CD4-positive, CD25-positive, alpha-beta regulatory T cell (primary cell): ENCODE measurements around the gene TAS2R31. TPM values are rescaled to one million over a fixed set of nuclear protein-coding genes. Genes with fewer than 3 reads are reported as not detected.

Experiments used
- ATAC-seq, 2 donors: fragments of 150-1000 bp; cut with Tn5 transposase; one replicate each; pipeline ENCODE4 v1.10.0; 2021; ENCODE audit warnings: low read depth in 2 of 2, moderate number of reproducible peaks in 2 of 2, moderate library complexity in 1 of 2
- DNase-seq, 3 donors: peaks; one replicate each; pipeline versions ENCODE4 v3.0.0 to v3.0.0-alpha.2; 2012 to 2022; ENCODE audit warnings: mixed read lengths in 1 of 3
- H3K27ac ChIP-seq: one replicate; pipeline ENCODE4 v1.7.0; 2013; ENCODE audit warnings: mild to moderate bottlenecking, low read length; ENCODE audit not compliant: insufficient read depth, poor library complexity, severe bottlenecking
- H3K27me3 ChIP-seq: one replicate; pipeline ENCODE4 v1.7.0; 2013; ENCODE audit warnings: low read length; ENCODE audit not compliant: control insufficient read depth, insufficient read depth
- H3K36me3 ChIP-seq: one replicate; pipeline ENCODE4 v1.7.0; 2013; ENCODE audit warnings: mild to moderate bottlenecking, low read length, moderate library complexity; ENCODE audit not compliant: control insufficient read depth, insufficient read depth
- H3K4me1 ChIP-seq: 2 replicates; pipeline ENCODE4 v1.7.0; 2013; ENCODE audit warnings: mild to moderate bottlenecking, low read length; ENCODE audit not compliant: insufficient read depth, control insufficient read depth, poor library complexity, severe bottlenecking
- H3K4me3 ChIP-seq: one replicate; pipeline ENCODE4 v1.7.0; 2013; ENCODE audit warnings: low read depth, mild to moderate bottlenecking, low read length, moderate library complexity
- H3K9me3 ChIP-seq, 2 experiments: 1 replicate in 1 of 2; 2 replicates in 1 of 2; pipeline ENCODE4 v1.7.0; 2013; ENCODE audit warnings: low read length in 2 of 2, mild to moderate bottlenecking in 1 of 2, moderate library complexity in 1 of 2; ENCODE audit not compliant: control insufficient read depth in 2 of 2
- H3K27ac Mint-ChIP-seq, 3 donors: one replicate each; pipeline ENCODE4 v1.8.0; 2020 to 2022; ENCODE audit warnings: mild to moderate bottlenecking in 3 of 3, mixed read lengths in 3 of 3, moderate library complexity in 2 of 3
- H3K27me3 Mint-ChIP-seq: one replicate; pipeline ENCODE4 v1.8.0; 2022; ENCODE audit warnings: mild to moderate bottlenecking, mixed read lengths
- H3K36me3 Mint-ChIP-seq: one replicate; pipeline ENCODE4 v1.8.0; 2020; ENCODE audit warnings: mixed read lengths
- H3K4me1 Mint-ChIP-seq, 4 donors: one replicate each; pipeline ENCODE4 v1.8.0; 2020 to 2022; ENCODE audit warnings: mixed read lengths in 4 of 4, mild to moderate bottlenecking in 1 of 4
- H3K4me3 Mint-ChIP-seq, 4 donors: one replicate each; pipeline ENCODE4 v1.8.0; 2020 to 2022; ENCODE audit warnings: mild to moderate bottlenecking in 4 of 4, mixed read lengths in 4 of 4, moderate library complexity in 3 of 4
- H3K9me3 Mint-ChIP-seq, 7 donors: one replicate each; pipeline ENCODE4 v1.8.0; 2020 to 2022; ENCODE audit warnings: mixed read lengths in 7 of 7, mild to moderate bottlenecking in 3 of 7, moderate library complexity in 2 of 7
- polyA plus RNA-seq, 4 donors: library from polyadenylated mRNA; unstranded; fragments of 300-500 nt; fragmentation: Illumina TruSeq; gene quantifications; one replicate each; pipeline ENCODE4 v1.2.3, GENCODE V29; 2021
- total RNA-seq: library from RNA; stranded (reverse); gene quantifications from one replicate; pipeline ENCODE4 v1.2.3, GENCODE V29; 2022

TAS2R31 gene
- total and polyA plus RNA-seq, 5 donors from 2014 or later, result 0.17 to 4.2 (median 0.52) TPM; not detected in 1

DNA sequence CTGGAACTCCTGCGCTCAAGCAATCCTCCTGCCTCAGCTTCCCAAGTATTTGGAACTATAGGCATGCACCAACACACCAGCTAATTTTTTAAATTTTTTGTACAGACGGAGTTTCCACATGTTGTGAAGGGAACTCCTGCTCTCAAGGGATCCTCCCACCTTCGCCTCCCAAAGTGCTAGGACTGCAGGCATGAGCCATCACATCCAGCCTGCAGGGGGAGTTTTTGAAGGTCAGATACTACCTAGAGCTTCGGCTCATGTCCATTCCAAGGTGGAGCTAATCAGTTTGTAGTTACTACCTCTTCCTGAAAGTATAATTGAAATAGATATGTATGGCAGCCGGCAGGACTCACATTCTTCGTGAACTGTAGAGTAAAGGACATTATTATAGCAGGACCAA, 5.1 kb downstream of the TAS2R31 start:
- no peak for DNase-seq
- Histone ChIP-seq H3K27ac (no peak overlapping the region), H3K4me3 (no peak overlapping the region), H3K27me3 (no peaks in the 10 kb centered on the region), H3K36me3 (peaks cover 10% of the 10 kb centered on the region), H3K4me1 (no peaks in the 10 kb centered on the region), H3K9me3 (no peaks in the 10 kb centered on the region)
- H3K4me1 Mint-ChIP-seq, result peaks cover 0 to 16% (median 8%) of the 10 kb centered on the region in 4 donors
- peaks cover 4% of the 10 kb centered on the region for H3K27me3 Mint-ChIP-seq
- H3K4me3 Mint-ChIP-seq, result no peak overlapping the region
- H3K36me3 Mint-ChIP-seq, result peaks cover 44% of the 10 kb centered on the region
- peaks cover 0 to 8% (median 2%) of the 10 kb centered on the region in 7 donors for H3K9me3 Mint-ChIP-seq
- no peak overlapping the region for H3K27ac Mint-ChIP-seq
- no peak for ATAC-seq

DNA sequence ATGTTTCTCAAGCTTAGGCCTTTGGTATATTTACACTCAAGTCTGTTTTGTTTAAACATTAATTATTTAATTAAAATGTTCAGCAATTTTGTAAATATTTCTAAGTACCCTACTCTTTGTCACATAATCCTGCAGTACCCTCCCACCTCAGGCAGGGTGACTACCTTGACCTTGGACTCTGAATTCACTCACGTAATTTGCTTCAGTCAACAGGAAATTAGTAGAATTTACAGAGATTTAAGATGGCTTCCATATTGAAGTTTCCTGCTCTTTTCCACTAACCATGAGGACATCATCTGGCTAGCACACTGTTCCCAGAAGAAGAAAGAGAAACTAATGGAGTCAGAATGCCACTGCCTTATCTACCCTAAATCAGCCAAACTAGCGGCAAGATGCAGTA, 7.8 kb downstream of the TAS2R31 start:
- H3K4me3 Mint-ChIP-seq, result no peak overlapping the region
- H3K9me3 Mint-ChIP-seq, result peaks cover 0 to 8% (median 2%) of the 10 kb centered on the region in 7 donors
- H3K27me3 Mint-ChIP-seq, result peaks cover 4% of the 10 kb centered on the region
- Histone ChIP-seq H3K27me3 (no peaks in the 10 kb centered on the region), H3K4me1 (no peaks in the 10 kb centered on the region), H3K9me3 (no peaks in the 10 kb centered on the region), H3K27ac (no peak overlapping the region), H3K4me3 (no peak overlapping the region), H3K36me3 (peaks cover 5% of the 10 kb centered on the region)
- no peak overlapping the region for H3K27ac Mint-ChIP-seq
- DNase-seq, result no peak
- ATAC-seq, result no peak
- H3K36me3 Mint-ChIP-seq, result peaks cover 35% of the 10 kb centered on the region
- peaks cover 4 to 17% (median 9%) of the 10 kb centered on the region in 4 donors for H3K4me1 Mint-ChIP-seq

DNA sequence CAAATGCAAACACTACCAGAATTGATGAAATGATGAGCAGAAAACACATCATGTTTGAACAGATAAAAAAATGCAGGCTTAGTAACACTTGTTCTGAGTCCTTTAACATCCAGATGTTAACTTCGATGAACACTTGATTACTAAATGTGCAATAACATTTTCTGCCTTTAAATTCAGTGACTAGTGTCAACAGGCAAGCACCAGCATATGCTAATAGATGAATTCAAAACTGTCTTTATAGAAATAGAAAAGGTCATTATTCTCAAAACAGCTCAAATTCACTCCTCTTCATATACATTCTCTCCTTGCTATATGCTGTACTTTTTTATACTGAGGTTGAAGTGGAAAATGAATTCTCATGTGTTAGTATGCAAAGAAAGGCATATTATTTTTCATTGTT, 8.7 kb downstream of the TAS2R31 start, which contains the start of gene TAS2R19:
Gene TAS2R19, minus strand, starts transcription at position 101 of the 400 bp plus-strand sequence. Its CDS starts 49 bp downstream, at position 52.
- H3K36me3 ChIP-seq, result peaks cover 2% of the 10 kb centered on the region
- DNase-seq, result no peak
- no peak within 1 kb of the TSS for H3K27ac ChIP-seq
- ATAC-seq, result no peak
- peaks cover 0 to 8% (median 2%) of the 10 kb centered on the region in 7 donors for H3K9me3 Mint-ChIP-seq
- H3K27me3 ChIP-seq, result no peaks in the 10 kb centered on the region
- no peak within 1 kb of the TSS for H3K4me3 ChIP-seq
- H3K4me3 Mint-ChIP-seq, result no peak within 1 kb of the TSS
- H3K36me3 Mint-ChIP-seq, result peaks cover 30% of the 10 kb centered on the region
- peaks cover 4% of the 10 kb centered on the region for H3K27me3 Mint-ChIP-seq
- peaks cover 4 to 17% (median 9%) of the 10 kb centered on the region in 4 donors for H3K4me1 Mint-ChIP-seq
- no peaks in the 10 kb centered on the region for H3K9me3 ChIP-seq
- no peaks in the 10 kb centered on the region for H3K4me1 ChIP-seq
- H3K27ac Mint-ChIP-seq, result no peak within 1 kb of the TSS

DNA sequence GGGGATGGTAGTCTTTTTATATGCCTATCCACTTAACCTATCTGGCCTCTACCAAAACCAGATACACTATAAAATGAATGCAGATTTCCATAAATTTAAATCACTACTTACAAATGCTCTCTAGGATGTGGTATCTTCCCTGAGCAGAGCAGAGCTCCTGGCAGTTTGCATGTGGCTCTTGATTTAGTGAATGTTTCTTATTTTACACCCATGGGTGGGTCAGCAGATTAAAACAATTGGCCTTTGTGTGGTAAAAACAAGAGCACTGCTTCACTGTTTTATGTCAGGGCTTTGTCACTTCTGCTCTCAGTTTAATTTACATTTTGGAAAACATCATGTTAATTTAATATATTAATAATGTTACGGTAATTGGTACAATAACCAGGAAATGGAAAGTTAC, 14.3 kb downstream of the TAS2R31 start:
- no peaks in the 10 kb centered on the region for H3K27me3 ChIP-seq
- no peaks in the 10 kb centered on the region for H3K27me3 Mint-ChIP-seq
- no peaks in the 10 kb centered on the region for H3K4me1 ChIP-seq
- H3K36me3 ChIP-seq, result peaks cover 3% of the 10 kb centered on the region
- no peak overlapping the region for H3K4me3 Mint-ChIP-seq
- no peaks in the 10 kb centered on the region for H3K9me3 ChIP-seq
- no peak for ATAC-seq
- peaks cover 0 to 1% (median 0%) of the 10 kb centered on the region in 7 donors for H3K9me3 Mint-ChIP-seq
- H3K27ac Mint-ChIP-seq, result no peak overlapping the region
- peaks cover 23% of the 10 kb centered on the region for H3K36me3 Mint-ChIP-seq
- no peak overlapping the region for H3K27ac ChIP-seq
- H3K4me3 ChIP-seq, result no peak overlapping the region
- no peak for DNase-seq
- H3K4me1 Mint-ChIP-seq, result peaks cover 4 to 16% (median 11%) of the 10 kb centered on the region in 4 donors

DNA sequence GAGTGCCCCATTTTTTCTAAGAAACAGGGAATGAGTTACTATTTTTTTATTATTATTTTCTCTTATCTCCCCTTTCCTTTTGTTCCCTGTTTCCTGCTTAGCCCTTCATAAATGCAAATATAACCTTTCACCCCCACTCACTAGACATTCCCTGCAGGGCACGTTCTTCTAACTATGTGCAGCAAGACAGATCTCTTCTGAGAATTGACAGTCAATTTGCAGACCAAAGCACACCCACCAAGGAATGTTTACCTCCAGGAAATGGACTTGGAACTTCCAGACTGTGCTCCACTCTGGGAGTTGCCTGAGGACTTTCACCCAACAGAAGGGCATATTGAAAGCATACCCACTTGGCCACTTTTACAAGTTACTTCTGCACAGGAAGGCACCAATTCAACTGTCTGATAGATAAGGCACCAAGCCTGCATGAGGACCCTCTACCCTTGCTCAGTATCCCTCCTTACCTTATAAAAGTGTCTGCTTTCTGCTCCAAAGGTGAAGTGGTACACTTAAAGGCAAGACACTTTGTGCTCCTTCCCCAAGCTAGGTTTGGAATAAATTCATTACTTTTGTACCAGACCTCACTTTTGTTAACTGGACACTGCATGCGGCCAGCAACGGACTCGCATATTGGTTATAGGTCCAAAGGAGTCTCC, 15.3 kb downstream of the TAS2R31 start:
- ATAC-seq (no peak), DNase-seq (no peak)
- Mint-ChIP-seq H3K36me3 (peaks cover 21% of the 10 kb centered on the region), H3K4me3 (no peak overlapping the region), H3K27ac (no peak overlapping the region), H3K9me3 (peaks cover 0 to 1% (median 0%) of the 10 kb centered on the region in 7 donors), H3K27me3 (no peaks in the 10 kb centered on the region), H3K4me1 (peaks cover 4 to 15% (median 8%) of the 10 kb centered on the region in 4 donors)
- Histone ChIP-seq H3K4me1 (no peaks in the 10 kb centered on the region), H3K4me3 (no peak overlapping the region), H3K27me3 (no peaks in the 10 kb centered on the region), H3K36me3 (peaks cover 3% of the 10 kb centered on the region), H3K9me3 (no peaks in the 10 kb centered on the region), H3K27ac (no peak overlapping the region)

DNA sequence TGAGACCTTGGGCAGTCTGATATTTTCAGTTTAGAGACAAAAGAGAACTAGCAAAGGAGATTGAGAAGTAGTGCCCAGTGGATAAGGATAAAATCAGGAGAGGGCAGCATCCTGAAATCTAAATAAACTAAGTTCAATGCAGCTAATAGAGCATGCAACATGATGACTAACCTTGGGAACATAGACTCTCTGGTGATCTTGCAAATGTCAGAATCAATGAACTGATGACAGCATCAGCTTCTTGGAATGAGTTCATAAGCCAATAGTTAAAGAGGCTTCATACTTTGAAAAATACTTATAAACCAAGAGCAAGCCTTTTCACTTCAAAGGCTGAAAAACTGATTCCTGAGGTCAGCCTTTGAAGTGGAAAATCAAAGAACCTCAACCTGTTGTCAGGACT, 17.0 kb downstream of the TAS2R31 start:
- peaks cover 21% of the 10 kb centered on the region for H3K36me3 Mint-ChIP-seq
- H3K4me1 Mint-ChIP-seq, result peaks cover 0 to 7% (median 6%) of the 10 kb centered on the region in 4 donors
- no peak for ATAC-seq

DNA sequence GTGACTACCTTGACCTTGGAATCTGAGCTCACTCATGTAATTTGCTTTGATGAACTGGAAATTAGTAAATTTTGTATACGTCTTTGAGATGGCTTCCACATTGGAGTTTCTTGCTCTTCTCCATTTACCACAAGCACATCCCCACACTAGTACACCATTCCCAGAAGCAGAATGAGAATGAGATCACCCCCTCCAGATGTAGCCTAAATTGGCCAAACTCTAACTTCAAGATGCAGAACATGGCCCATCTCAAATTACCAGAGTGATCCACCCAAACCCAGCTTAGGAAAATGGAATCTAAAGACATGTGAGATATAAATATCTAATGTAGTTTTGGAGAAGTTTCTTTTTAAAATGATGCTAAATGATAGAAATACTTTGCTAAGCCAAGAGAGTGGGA, 23.6 kb downstream of the TAS2R31 start:
- Histone ChIP-seq H3K27me3 (no peaks in the 10 kb centered on the region), H3K27ac (no peak overlapping the region), H3K4me1 (no peaks in the 10 kb centered on the region), H3K9me3 (no peaks in the 10 kb centered on the region), H3K4me3 (no peak overlapping the region), H3K36me3 (no peaks in the 10 kb centered on the region)
- Mint-ChIP-seq H3K36me3 (peaks cover 6% of the 10 kb centered on the region), H3K27ac (no peak overlapping the region), H3K9me3 (peaks cover 0 to 4% (median 0%) of the 10 kb centered on the region in 7 donors), H3K27me3 (no peaks in the 10 kb centered on the region), H3K4me3 (no peak overlapping the region), H3K4me1 (peaks cover 0 to 8% (median 3%) of the 10 kb centered on the region in 4 donors)
- DNase-seq (no peak), ATAC-seq (no peak)

More for the DNA sequence above, 17.0 kb downstream of the TAS2R31 start:
- Histone ChIP-seq H3K36me3 (peaks cover 3% of the 10 kb centered on the region), H3K27me3 (no peaks in the 10 kb centered on the region), H3K27ac (no peak overlapping the region), H3K9me3 (no peaks in the 10 kb centered on the region), H3K4me3 (no peak overlapping the region), H3K4me1 (no peaks in the 10 kb centered on the region)
- H3K27ac Mint-ChIP-seq, result no peak overlapping the region
- H3K27me3 Mint-ChIP-seq, result no peaks in the 10 kb centered on the region
- no peak for DNase-seq
- no peak overlapping the region for H3K4me3 Mint-ChIP-seq
- peaks cover 0 to 1% (median 0%) of the 10 kb centered on the region in 7 donors for H3K9me3 Mint-ChIP-seq

DNA sequence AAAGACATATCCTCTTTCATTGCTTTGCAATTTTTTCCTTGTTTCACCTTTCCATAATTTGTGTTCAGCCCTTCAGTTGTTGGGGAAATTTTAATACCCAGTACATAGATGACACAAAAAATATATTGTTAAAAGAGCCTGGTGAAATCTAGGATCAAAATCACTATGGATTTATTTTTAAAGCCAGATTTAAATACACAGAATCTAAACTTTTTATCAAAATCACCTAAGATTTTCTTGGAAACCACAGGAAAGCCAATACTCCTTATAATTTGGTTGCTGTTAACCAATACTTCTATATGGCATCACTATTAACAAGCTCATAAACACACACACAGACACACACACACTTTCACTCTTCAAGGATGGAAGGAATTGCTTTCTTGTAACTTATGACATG, 33.0 kb downstream of the TAS2R31 start, which contains the start of gene TAS2R20:
Gene TAS2R20, minus strand, starts transcription at position 101 of the 400 bp plus-strand sequence. CDS start 429 bp downstream, outside the sequence.
- Mint-ChIP-seq H3K27ac (no peak within 1 kb of the TSS), H3K4me3 (no peak within 1 kb of the TSS), H3K4me1 (peaks cover 0 to 10% (median 4%) of the 10 kb centered on the region in 4 donors), H3K9me3 (peaks cover 0 to 3% (median 0%) of the 10 kb centered on the region in 7 donors), H3K36me3 (peaks cover 21% of the 10 kb centered on the region), H3K27me3 (no peaks in the 10 kb centered on the region)
- Histone ChIP-seq H3K9me3 (no peaks in the 10 kb centered on the region), H3K4me1 (no peaks in the 10 kb centered on the region), H3K36me3 (peaks cover 5% of the 10 kb centered on the region), H3K27me3 (no peaks in the 10 kb centered on the region), H3K27ac (no peak within 1 kb of the TSS), H3K4me3 (no peak within 1 kb of the TSS)
- ATAC-seq (no peak), DNase-seq (no peak)
